ENCODE measurements around the gene NOTCH4. TPM values are rescaled to one million over a fixed set of nuclear protein-coding genes. Genes with fewer than 3 reads are reported as not detected.

NOTCH4 gene
- total RNA-seq, 1 experiment from 2014 or later = 2.3 TPM

- Histone ChIP-seq H3K9me3 (ENCODE audit: control insufficient read depth, low read depth, low read length) (no peaks in the 10 kb centered on the region), H4K20me1 (ENCODE audit: control insufficient read depth, insufficient read depth, insufficient read length) (no peaks in the 10 kb centered on the region), H3K18ac (ENCODE audit: insufficient read length, low read depth, low read length) (no peak overlapping the region), H3K23me2 (ENCODE audit: insufficient read length, low read depth, low read length, poor library complexity, severe bottlenecking) (no peaks in the 10 kb centered on the region), H3K23ac (ENCODE audit: insufficient read length, low read depth, low read length) (no peak overlapping the region), H4K8ac (replicated peaks; ENCODE audit: insufficient read length, low read depth, low read length) (no peak overlapping the region), H3K4me1 (ENCODE audit: insufficient read depth, low read length) (no peaks in the 10 kb centered on the region; the same call in 1 of the 2 replicates), H4K5ac (ENCODE audit: insufficient read length, low read depth, low read length) (no peak overlapping the region), H3K14ac (ENCODE audit: insufficient read depth, low read length) (no peak overlapping the region), H3K4ac (ENCODE audit: low read depth, low read length) (no peak overlapping the region), H3K56ac (ENCODE audit: insufficient read length, low read depth, low read length) (no peak overlapping the region), H2BK5ac (ENCODE audit: insufficient read length, low read length) (no peak overlapping the region), H2BK20ac (ENCODE audit: low read depth, low read length, poor library complexity, severe bottlenecking) (no peak overlapping the region), H3K27me3 (ENCODE audit: insufficient read depth, low read length) (no peaks in the 10 kb centered on the region), H3K4me2 (ENCODE audit: insufficient read depth, insufficient read length, low read length) (no peak overlapping the region), H3K79me2 (ENCODE audit: insufficient read depth, low read length) (no peaks in the 10 kb centered on the region), H2AK5ac (ENCODE audit: insufficient read length, low read length) (no peak overlapping the region), H2BK12ac (ENCODE audit: insufficient read length, low read depth, low read length) (no peak overlapping the region), H3K79me1 (ENCODE audit: insufficient read depth, low read depth, low read length, poor library complexity, severe bottlenecking) (no peaks in the 10 kb centered on the region), H3T11ph (ENCODE audit: low read length) (no peak overlapping the region), H3K9ac (ENCODE audit: extremely low read depth, insufficient read length, low read length) (no peak overlapping the region), H2AFZ (ENCODE audit: low read length) (no peak overlapping the region), H2BK120ac (ENCODE audit: low read depth, low read length, poor library complexity, severe bottlenecking) (no peak overlapping the region), H2BK15ac (ENCODE audit: low read depth, low read length) (no peak overlapping the region), H4K91ac (ENCODE audit: insufficient read length, low read depth, low read length) (no peak overlapping the region), H3K27ac (ENCODE audit: insufficient read length, low read depth, low read length) (no peak overlapping the region)
- Mint-ChIP-seq H3K4me1 (peaks cover 12 to 21% of the 10 kb centered on the region in 2 experiments), H3K9me3 (peaks cover 11 to 20% of the 10 kb centered on the region in 2 experiments), H3K27ac (no peak overlapping the region), H3K4me3 (no peak overlapping the region), H3K36me3 (ENCODE audit: insufficient read depth in 1 of 3, low read depth in 3 of 3) (peaks cover 0 to 17% (median 6%) of the 10 kb centered on the region in 3 experiments; a peak in 5 of 7 replicates), H3K27me3 (ENCODE audit: low read depth) (no peaks in the 10 kb centered on the region; the same call in 1 of the 2 replicates)
- TF ChIP-seq CTCF (conservative IDR thresholded peaks at IDR 0.05) = no peak
- no peak for DNase-seq
- WGBS (ENCODE audit: extremely low coverage, insufficient read length, low lambda C conversion rate) = no CpG with 5 or more reads among the region's 2 CpGs
These were observed 28.6 kb upstream of the NOTCH4 start for GRCh38 chr6:32252331-32253009.

All from H9 (cell line).